ENCODE results near the gene RALB. TPM values are rescaled to one million over a fixed set of nuclear protein-coding genes. Genes with fewer than 3 reads are reported as not detected.

Gene RALB
- total RNA-seq, 1 experiment from 2014 or later, result 40.2 TPM

GRCh38 chr2:120323807-120324399, 71.3 kb downstream of the RALB start:
- no peak for DNase-seq
- H3K9me3 Mint-ChIP-seq (ENCODE audit: low read depth, unreplicated experiment), result no peaks in the 10 kb centered on the region
- no peak overlapping the region for H3K27ac Mint-ChIP-seq (ENCODE audit: unreplicated experiment)
- H3K36me3 Mint-ChIP-seq (ENCODE audit: insufficient read depth, unreplicated experiment), result no peaks in the 10 kb centered on the region
- CTCF ChIA-PET, result interaction anchor here (0.6 to 1.0 kb wide), 3 partner anchors 11 to 335 kb away, joined by 3 read pairs; no protein-coding TSS in a partner anchor
- H3K27me3 Mint-ChIP-seq (ENCODE audit: unreplicated experiment), result peaks cover 89% of the 10 kb centered on the region
- H3K4me1 Mint-ChIP-seq (ENCODE audit: low read depth, unreplicated experiment), result no peaks in the 10 kb centered on the region
- H3K4me3 Mint-ChIP-seq (ENCODE audit: low read depth, unreplicated experiment), result no peak overlapping the region
- no TSS peak for BruUV-seq (replicated peaks)
- TF ChIP-seq CTCF (IDR thresholded peaks at IDR 0.05; ENCODE audit: unreplicated experiment), result no peak
- intact Hi-C loops (cut with micrococcal nuclease; ENCODE audit: unreplicated experiment), result no loop called here

- CTCF ChIA-PET, result no interaction called here
- DNase-seq, result no peak
- BruUV-seq (replicated peaks), result no TSS peak
- Mint-ChIP-seq H3K4me3 (ENCODE audit: low read depth, unreplicated experiment) (no peak overlapping the region), H3K4me1 (ENCODE audit: low read depth, unreplicated experiment) (no peaks in the 10 kb centered on the region), H3K27me3 (ENCODE audit: unreplicated experiment) (peaks cover 92% of the 10 kb centered on the region), H3K36me3 (ENCODE audit: insufficient read depth, unreplicated experiment) (no peaks in the 10 kb centered on the region), H3K9me3 (ENCODE audit: low read depth, unreplicated experiment) (no peaks in the 10 kb centered on the region), H3K27ac (ENCODE audit: unreplicated experiment) (no peak overlapping the region)
- intact Hi-C loops (cut with micrococcal nuclease; ENCODE audit: unreplicated experiment), result no loop called here
- no peak for TF ChIP-seq CTCF (IDR thresholded peaks at IDR 0.05; ENCODE audit: unreplicated experiment)
Measured at GRCh38 chr2:120324933-120325332, 72.3 kb downstream of the RALB start.

- no TSS peak for BruUV-seq (replicated peaks)
- CTCF ChIA-PET, result interaction anchor here (0.7 kb wide), 1 partner anchor 496 kb away, joined by 3 read pairs; no protein-coding TSS in a partner anchor
Measured at GRCh38 chr2:120326066-120326465, 73.4 kb downstream of the RALB start.

GRCh38 chr2:120330946-120331822, 78.5 kb downstream of the RALB start:
- peaks cover 99% of the 10 kb centered on the region for H3K27me3 Mint-ChIP-seq (ENCODE audit: unreplicated experiment)
- no peak overlapping the region for H3K27ac Mint-ChIP-seq (ENCODE audit: unreplicated experiment)
- TF ChIP-seq CTCF (IDR thresholded peaks at IDR 0.05; ENCODE audit: unreplicated experiment), result no peak
- H3K4me3 Mint-ChIP-seq (ENCODE audit: low read depth, unreplicated experiment), result no peak overlapping the region
- CTCF ChIA-PET, result interaction anchor here (1.0 kb wide), 1 partner anchor 12 kb away, joined by 3 read pairs; no protein-coding TSS in a partner anchor
- no peaks in the 10 kb centered on the region for H3K4me1 Mint-ChIP-seq (ENCODE audit: low read depth, unreplicated experiment)
- DNase-seq, result no peak
- intact Hi-C loops (cut with micrococcal nuclease; ENCODE audit: unreplicated experiment), result no loop called here
- no peaks in the 10 kb centered on the region for H3K36me3 Mint-ChIP-seq (ENCODE audit: insufficient read depth, unreplicated experiment)
- BruUV-seq (replicated peaks), result no TSS peak
- H3K9me3 Mint-ChIP-seq (ENCODE audit: low read depth, unreplicated experiment), result peaks cover 3% of the 10 kb centered on the region

More at GRCh38 chr2:120326066-120326465, 73.4 kb downstream of the RALB start:
- Mint-ChIP-seq H3K4me3 (ENCODE audit: low read depth, unreplicated experiment) (no peak overlapping the region), H3K4me1 (ENCODE audit: low read depth, unreplicated experiment) (no peaks in the 10 kb centered on the region), H3K9me3 (ENCODE audit: low read depth, unreplicated experiment) (no peaks in the 10 kb centered on the region), H3K27ac (ENCODE audit: unreplicated experiment) (no peak overlapping the region), H3K36me3 (ENCODE audit: insufficient read depth, unreplicated experiment) (no peaks in the 10 kb centered on the region), H3K27me3 (ENCODE audit: unreplicated experiment) (peaks cover 92% of the 10 kb centered on the region)
- no peak for TF ChIP-seq CTCF (IDR thresholded peaks at IDR 0.05; ENCODE audit: unreplicated experiment)
- DNase-seq, result no peak
- intact Hi-C loops (cut with micrococcal nuclease; ENCODE audit: unreplicated experiment), result no loop called here
